ENCODE measurements around the gene FGD4.

The FGD4 gene

GRCh38 chr12:32398181-32398580 is 1.2 kb upstream of the FGD4 start:
- TF ChIP-seq, protein P1, sequence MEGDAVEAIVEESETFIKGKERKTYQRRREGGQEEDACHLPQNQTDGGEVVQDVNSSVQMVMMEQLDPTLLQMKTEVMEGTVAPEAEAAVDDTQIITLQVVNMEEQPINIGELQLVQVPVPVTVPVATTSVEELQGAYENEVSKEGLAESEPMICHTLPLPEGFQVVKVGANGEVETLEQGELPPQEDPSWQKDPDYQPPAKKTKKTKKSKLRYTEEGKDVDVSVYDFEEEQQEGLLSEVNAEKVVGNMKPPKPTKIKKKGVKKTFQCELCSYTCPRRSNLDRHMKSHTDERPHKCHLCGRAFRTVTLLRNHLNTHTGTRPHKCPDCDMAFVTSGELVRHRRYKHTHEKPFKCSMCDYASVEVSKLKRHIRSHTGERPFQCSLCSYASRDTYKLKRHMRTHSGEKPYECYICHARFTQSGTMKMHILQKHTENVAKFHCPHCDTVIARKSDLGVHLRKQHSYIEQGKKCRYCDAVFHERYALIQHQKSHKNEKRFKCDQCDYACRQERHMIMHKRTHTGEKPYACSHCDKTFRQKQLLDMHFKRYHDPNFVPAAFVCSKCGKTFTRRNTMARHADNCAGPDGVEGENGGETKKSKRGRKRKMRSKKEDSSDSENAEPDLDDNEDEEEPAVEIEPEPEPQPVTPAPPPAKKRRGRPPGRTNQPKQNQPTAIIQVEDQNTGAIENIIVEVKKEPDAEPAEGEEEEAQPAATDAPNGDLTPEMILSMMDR (IDR thresholded peaks at IDR 0.05; ENCODE audit: low read depth, low read length) = no peak
- Histone ChIP-seq H3K4me3 (ENCODE audit: low read depth, low read length) (no peak overlapping the region), H3K27ac (no peak overlapping the region)

GRCh38 chr12:32398816-32399369 is 465 bp upstream of the FGD4 start:
- DNase-seq = no peak
- Histone ChIP-seq H3K27ac (no peak overlapping the region), H3K9me3 (ENCODE audit: severe bottlenecking) (no peaks in the 10 kb centered on the region), H3K27me3 (ENCODE audit: insufficient read depth, low read depth, severe bottlenecking) (no peaks in the 10 kb centered on the region), H3K36me3 (no peaks in the 10 kb centered on the region), H3K4me3 (ENCODE audit: low read depth, low read length) (peak overlapping the region; percentile 77)
- TF ChIP-seq, protein P1 (IDR thresholded peaks at IDR 0.05; ENCODE audit: low read depth, low read length) = no peak

More at GRCh38 chr12:32398181-32398580, 1.2 kb upstream of the FGD4 start:
- DNase-seq = no peak
- H3K36me3 ChIP-seq = no peaks in the 10 kb centered on the region
- H3K9me3 ChIP-seq (ENCODE audit: severe bottlenecking) = no peaks in the 10 kb centered on the region
- no peaks in the 10 kb centered on the region for H3K27me3 ChIP-seq (ENCODE audit: insufficient read depth, low read depth, severe bottlenecking)

- peak overlapping the region; percentile 25 for H3K27ac ChIP-seq
- TF ChIP-seq, protein P1 (IDR thresholded peaks at IDR 0.05; ENCODE audit: low read depth, low read length) = no peak
- H3K36me3 ChIP-seq = no peaks in the 10 kb centered on the region
- peak overlapping the region; percentile 77 for H3K4me3 ChIP-seq (ENCODE audit: low read depth, low read length)
- DNase-seq = peak; percentile 21
- no peaks in the 10 kb centered on the region for H3K9me3 ChIP-seq (ENCODE audit: severe bottlenecking)
- no peaks in the 10 kb centered on the region for H3K27me3 ChIP-seq (ENCODE audit: insufficient read depth, low read depth, severe bottlenecking)
Measured at GRCh38 chr12:32400114-32400672, 835 bp downstream of the FGD4 start.

DNA sequence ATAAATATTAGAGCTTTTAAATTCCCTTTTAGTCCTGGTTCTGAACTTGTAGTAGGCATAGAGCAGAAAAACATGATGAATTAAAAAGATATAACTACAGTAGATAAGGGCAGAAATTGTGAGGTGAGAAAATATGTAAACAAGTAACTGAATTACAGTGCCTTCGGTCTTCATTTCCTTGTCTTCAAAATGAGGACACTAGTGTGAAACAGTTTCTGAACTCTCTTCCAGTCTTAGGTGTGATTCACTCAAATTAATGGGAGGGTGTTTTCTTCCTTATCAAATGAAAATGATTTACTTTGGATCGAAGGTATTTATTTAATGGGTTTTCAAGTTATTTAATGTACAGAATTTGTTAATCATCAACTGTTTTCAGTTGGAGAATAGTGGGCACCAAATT is 1.5 kb downstream of the FGD4 start:
- Histone ChIP-seq H3K27ac (no peak overlapping the region), H3K4me3 (ENCODE audit: low read depth, low read length) (no peak overlapping the region), H3K27me3 (ENCODE audit: insufficient read depth, low read depth, severe bottlenecking) (no peaks in the 10 kb centered on the region), H3K36me3 (no peaks in the 10 kb centered on the region), H3K9me3 (ENCODE audit: severe bottlenecking) (no peaks in the 10 kb centered on the region)
- TF ChIP-seq, protein P1 (IDR thresholded peaks at IDR 0.05; ENCODE audit: low read depth, low read length) = no peak
- DNase-seq = no peak

DNA sequence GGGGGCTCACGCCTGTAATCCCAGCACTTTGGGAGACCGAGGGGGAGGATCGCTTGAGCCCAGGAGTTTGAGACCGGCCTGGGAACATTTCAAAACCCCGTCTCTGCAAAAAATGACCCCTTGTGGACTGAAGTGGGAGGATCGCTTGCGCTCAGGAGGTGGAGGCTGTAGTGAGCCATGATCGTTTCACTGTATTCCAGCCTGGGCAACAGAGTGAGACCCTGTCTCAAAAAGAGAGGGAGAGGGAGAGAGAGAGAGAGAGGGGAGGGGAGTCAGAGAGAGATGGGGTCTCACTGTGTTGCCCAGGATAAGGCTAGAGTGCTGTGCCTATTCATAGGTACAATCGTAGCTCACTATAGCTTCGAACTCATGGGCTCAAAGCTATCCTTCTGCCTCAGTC is 2.8 kb downstream of the FGD4 start:
- Histone ChIP-seq H3K9me3 (ENCODE audit: severe bottlenecking) (no peaks in the 10 kb centered on the region), H3K27me3 (ENCODE audit: insufficient read depth, low read depth, severe bottlenecking) (no peaks in the 10 kb centered on the region), H3K4me3 (ENCODE audit: low read depth, low read length) (no peak overlapping the region), H3K27ac (no peak overlapping the region), H3K36me3 (no peaks in the 10 kb centered on the region)
- DNase-seq = no peak
- TF ChIP-seq, protein P1 (IDR thresholded peaks at IDR 0.05; ENCODE audit: low read depth, low read length) = no peak

DNA sequence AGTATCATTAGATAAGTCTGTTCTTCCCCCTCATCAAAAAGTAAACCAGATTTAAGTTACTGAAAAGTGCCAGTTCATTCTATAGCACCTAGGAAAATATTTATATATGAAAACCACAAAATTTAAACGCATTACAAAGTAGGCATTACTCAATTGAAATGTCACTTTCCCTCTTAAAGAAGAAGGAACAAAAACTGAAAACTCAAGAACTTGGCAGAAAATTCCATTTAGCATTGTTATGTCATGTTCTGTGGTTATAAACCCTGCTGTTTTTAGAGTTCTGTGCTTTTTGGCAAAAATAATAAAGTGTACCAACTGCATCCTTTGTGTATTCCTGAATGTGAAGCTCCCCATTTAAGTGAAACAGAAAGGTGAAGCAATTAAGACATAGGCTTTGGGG is 3.6 kb downstream of the FGD4 start:
- no peak for DNase-seq
- TF ChIP-seq, protein P1 (IDR thresholded peaks at IDR 0.05; ENCODE audit: low read depth, low read length) = no peak

More for the DNA sequence above, 3.6 kb downstream of the FGD4 start:
- H3K36me3 ChIP-seq = no peaks in the 10 kb centered on the region
- no peak overlapping the region for H3K27ac ChIP-seq
- no peaks in the 10 kb centered on the region for H3K9me3 ChIP-seq (ENCODE audit: severe bottlenecking)
- H3K27me3 ChIP-seq (ENCODE audit: insufficient read depth, low read depth, severe bottlenecking) = no peaks in the 10 kb centered on the region
- no peak overlapping the region for H3K4me3 ChIP-seq (ENCODE audit: low read depth, low read length)
